Measurements from ENCODE around the gene ITGA8. TPM values are rescaled to one million over a fixed set of nuclear protein-coding genes. Genes with fewer than 3 reads are reported as not detected.

Gene ITGA8
- polyA plus RNA-seq, 1 experiment = 0.25 TPM

DNA sequence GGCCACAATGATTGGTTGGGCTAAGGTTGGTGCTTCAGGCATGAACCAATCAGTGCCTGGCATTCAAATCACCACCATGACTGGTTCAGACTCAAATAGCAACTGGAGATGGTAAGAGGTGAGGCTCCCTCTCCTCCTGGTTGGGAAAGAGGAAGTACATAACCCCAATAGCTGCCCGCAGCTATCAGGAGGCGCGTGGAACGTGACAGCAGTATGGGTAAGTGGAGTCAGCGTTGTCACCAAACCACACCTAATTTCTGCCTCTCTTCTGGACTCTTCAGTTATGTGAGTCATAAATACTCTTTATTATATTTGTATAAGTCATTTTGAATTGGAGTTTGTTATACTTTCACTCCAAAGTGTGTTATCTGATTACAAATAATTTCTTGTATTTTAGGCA lies 17.9 kb upstream of the ITGA8 start:
- peaks cover 17% of the 10 kb centered on the region for H3K27me3 ChIP-seq (ENCODE audit: control insufficient read depth, insufficient read depth, low read length)
- DNase-seq (ENCODE audit: low read depth, low spot score) = no peak
- no peak overlapping the region for H3K27ac ChIP-seq (ENCODE audit: low read depth, low read length)
- TF ChIP-seq, protein P1, sequence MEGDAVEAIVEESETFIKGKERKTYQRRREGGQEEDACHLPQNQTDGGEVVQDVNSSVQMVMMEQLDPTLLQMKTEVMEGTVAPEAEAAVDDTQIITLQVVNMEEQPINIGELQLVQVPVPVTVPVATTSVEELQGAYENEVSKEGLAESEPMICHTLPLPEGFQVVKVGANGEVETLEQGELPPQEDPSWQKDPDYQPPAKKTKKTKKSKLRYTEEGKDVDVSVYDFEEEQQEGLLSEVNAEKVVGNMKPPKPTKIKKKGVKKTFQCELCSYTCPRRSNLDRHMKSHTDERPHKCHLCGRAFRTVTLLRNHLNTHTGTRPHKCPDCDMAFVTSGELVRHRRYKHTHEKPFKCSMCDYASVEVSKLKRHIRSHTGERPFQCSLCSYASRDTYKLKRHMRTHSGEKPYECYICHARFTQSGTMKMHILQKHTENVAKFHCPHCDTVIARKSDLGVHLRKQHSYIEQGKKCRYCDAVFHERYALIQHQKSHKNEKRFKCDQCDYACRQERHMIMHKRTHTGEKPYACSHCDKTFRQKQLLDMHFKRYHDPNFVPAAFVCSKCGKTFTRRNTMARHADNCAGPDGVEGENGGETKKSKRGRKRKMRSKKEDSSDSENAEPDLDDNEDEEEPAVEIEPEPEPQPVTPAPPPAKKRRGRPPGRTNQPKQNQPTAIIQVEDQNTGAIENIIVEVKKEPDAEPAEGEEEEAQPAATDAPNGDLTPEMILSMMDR (IDR thresholded peaks at IDR 0.05; ENCODE audit: low read depth, low read length) = no peak
- POLR2A ChIA-PET = no interaction called here
- no peak overlapping the region for H3K4me3 ChIP-seq (ENCODE audit: low read depth, low read length)
- H3K9me3 ChIP-seq (ENCODE audit: control insufficient read depth, insufficient read depth, low read length) = no peaks in the 10 kb centered on the region
- CTCF ChIA-PET = no interaction called here

DNA sequence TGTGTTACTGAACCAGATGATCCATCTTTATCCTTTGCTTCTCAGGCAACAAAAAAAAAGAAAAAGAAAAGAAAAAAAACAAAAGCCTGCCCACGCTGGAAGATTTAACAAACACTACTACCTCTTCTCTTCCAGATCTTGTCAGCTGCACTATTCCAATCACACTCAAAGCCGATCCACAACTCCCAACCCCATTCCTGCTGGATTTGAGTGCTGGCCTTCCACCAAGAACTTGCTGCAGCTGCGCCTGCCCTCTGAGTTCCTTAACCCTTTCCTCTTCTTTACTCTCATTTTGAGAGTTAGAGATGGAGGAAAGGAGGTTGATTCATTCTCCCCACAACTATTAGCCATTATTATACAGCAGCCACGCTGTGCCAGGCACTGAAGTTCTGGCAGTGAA lies 16.0 kb upstream of the ITGA8 start:
- Histone ChIP-seq H3K27ac (ENCODE audit: low read depth, low read length) (no peak overlapping the region), H3K4me3 (ENCODE audit: low read depth, low read length) (no peak overlapping the region), H3K9me3 (ENCODE audit: control insufficient read depth, insufficient read depth, low read length) (no peaks in the 10 kb centered on the region), H3K27me3 (ENCODE audit: control insufficient read depth, insufficient read depth, low read length) (peaks cover 13% of the 10 kb centered on the region)
- POLR2A ChIA-PET = no interaction called here
- DNase-seq (ENCODE audit: low read depth, low spot score) = no peak
- TF ChIP-seq, protein P1 (IDR thresholded peaks at IDR 0.05; ENCODE audit: low read depth, low read length) = no peak
- CTCF ChIA-PET = no interaction called here

- TF ChIP-seq, protein P1 (IDR thresholded peaks at IDR 0.05; ENCODE audit: low read depth, low read length) = no peak
- no peak overlapping the region for H3K27ac ChIP-seq (ENCODE audit: low read depth, low read length)
- H3K9me3 ChIP-seq (ENCODE audit: control insufficient read depth, insufficient read depth, low read length) = no peaks in the 10 kb centered on the region
- H3K4me3 ChIP-seq (ENCODE audit: low read depth, low read length) = no peak overlapping the region
- ChIA-PET POLR2A (no interaction called here), CTCF (interaction anchor here (0.8 kb wide), 1 partner anchor 12 kb away, joined by 3 read pairs; no protein-coding TSS in a partner anchor)
- peaks cover 2% of the 10 kb centered on the region for H3K27me3 ChIP-seq (ENCODE audit: control insufficient read depth, insufficient read depth, low read length)
- no peak for DNase-seq (ENCODE audit: low read depth, low spot score)
These were observed 10.6 kb upstream of the ITGA8 start for GRCh38 chr10:15730341-15730740.

DNA sequence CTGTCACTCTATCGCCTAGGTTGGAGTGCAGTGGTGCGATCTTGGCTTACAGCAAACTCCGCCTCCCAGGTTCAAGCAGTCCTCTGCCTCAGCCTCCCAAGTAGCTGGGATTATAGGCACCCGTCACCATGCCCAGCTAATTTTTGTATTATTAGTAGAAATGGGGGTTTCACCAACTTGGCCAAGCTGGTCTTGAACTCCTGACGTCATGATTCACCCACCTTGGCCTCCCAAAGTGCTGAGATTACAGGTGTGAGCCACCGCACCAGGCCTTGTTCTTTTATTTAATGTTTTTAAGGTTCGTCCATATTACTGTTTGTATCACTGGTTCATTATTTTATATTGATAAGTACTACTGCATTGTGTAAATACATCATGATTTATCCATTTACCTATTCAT lies 10.2 kb upstream of the ITGA8 start:
- TF ChIP-seq, protein P1 (IDR thresholded peaks at IDR 0.05; ENCODE audit: low read depth, low read length) = no peak
- H3K27ac ChIP-seq (ENCODE audit: low read depth, low read length) = no peak overlapping the region
- ChIA-PET POLR2A (no interaction called here), CTCF (interaction anchor here (0.7 to 0.8 kb wide), 2 partner anchors 13 to 291 kb away, joined by 3 to 9 read pairs; no protein-coding TSS in a partner anchor)
- H3K27me3 ChIP-seq (ENCODE audit: control insufficient read depth, insufficient read depth, low read length) = peaks cover 3% of the 10 kb centered on the region
- no peak overlapping the region for H3K4me3 ChIP-seq (ENCODE audit: low read depth, low read length)
- no peak for DNase-seq (ENCODE audit: low read depth, low spot score)
- no peaks in the 10 kb centered on the region for H3K9me3 ChIP-seq (ENCODE audit: control insufficient read depth, insufficient read depth, low read length)

GRCh38 chr10:15726042-15726441 lies 6.3 kb upstream of the ITGA8 start:
- Histone ChIP-seq H3K4me3 (ENCODE audit: low read depth, low read length) (no peak overlapping the region), H3K27ac (ENCODE audit: low read depth, low read length) (no peak overlapping the region), H3K27me3 (ENCODE audit: control insufficient read depth, insufficient read depth, low read length) (peaks cover 9% of the 10 kb centered on the region), H3K9me3 (ENCODE audit: control insufficient read depth, insufficient read depth, low read length) (no peaks in the 10 kb centered on the region)
- POLR2A ChIA-PET = no interaction called here
- CTCF ChIA-PET = interaction anchor here (0.6 to 5.5 kb wide), 19 partner anchors 8 to 1049 kb away, joined by 3 to 37 read pairs (median 4); no protein-coding TSS in a partner anchor
- TF ChIP-seq, protein P1 (IDR thresholded peaks at IDR 0.05; ENCODE audit: low read depth, low read length) = no peak
- DNase-seq (ENCODE audit: low read depth, low spot score) = no peak

Data from AG04450 (cell line).